Measurements from ENCODE around the gene SLC22A31.

SLC22A31 gene

GRCh38 chr16:89149386-89149785, 51.0 kb downstream of the SLC22A31 start:
- DNase-seq (ENCODE audit: low read depth, low spot score) = no peak

DNA sequence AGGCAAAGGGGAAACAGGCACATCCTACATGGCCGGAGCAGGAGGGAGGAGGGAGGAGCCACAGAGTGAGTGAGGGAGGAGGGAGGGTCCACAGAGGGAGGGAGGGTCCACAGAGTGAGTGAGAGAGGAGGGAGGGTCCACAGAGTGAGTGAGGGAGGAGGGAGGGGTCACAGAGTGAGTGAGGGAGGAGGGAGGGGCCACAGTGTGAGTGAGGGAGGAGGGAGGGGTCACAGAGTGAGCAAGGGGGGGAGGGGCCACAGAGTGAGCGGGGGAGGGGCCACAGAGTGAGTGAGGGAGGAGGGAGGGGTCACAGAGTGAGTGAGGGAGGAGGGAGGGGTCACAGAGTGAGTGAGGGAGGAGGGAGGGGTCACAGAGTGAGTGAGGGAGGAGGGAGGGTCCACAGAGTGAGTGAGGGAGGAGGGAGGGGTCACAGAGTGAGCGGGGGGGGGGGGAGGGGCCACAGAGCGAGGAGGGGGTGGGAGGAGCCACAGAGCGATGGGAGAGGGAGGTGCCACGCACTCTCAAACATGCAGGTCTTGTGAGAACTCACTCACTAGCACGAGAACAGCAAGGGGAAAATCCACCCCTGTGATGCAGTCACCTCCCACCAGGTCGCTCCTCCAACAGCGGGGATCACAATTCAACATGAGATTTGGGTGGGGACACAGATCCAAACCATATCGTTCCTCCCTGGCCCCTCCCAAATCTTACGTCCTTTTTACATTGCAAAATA, 53.1 kb downstream of the SLC22A31 start:
- DNase-seq (ENCODE audit: low read depth, low spot score) = no peak

DNA sequence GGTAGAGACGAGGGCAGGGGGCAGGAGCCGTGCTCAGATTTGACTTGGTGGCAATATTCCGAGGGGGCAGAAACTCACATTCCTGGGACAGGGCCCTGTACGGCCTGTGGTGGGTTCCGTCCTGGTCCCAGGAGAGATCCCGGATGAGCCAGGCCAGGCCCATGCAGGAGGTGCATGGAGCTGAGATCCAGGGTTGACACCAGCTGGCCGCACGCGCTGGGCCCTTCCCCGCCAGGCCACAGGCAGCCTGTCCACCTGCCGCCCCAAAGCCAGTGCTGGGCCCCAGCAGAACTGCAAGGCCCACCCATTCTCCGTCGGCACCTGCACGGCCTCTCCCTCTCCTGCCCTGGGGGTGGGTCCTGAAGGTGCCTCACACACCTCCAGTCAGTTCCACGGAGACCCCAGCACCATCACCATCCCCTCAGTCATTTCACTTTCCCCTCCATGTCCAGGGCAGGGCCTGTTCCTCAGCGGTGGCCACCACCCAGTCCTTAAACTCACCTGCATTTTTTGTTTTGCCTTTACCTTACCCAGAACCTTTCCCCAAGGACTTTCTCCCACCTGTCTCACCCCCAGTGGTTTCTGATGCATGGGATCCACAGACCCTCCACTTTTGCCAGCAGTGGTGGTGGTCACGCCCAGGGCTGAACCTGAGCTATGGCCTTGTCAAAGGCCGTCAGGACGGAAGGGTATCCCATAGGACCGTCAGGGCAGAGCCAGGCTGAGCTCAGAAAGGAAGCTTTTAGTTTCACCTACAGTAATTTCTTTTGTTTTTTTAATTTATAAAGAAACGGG, 53.9 kb downstream of the SLC22A31 start:
- no peak for DNase-seq (ENCODE audit: low read depth, low spot score)

Measured in smooth muscle cell of the brain vasculature (primary cell).